ENCODE measurements around the gene FBXO42. TPM values are rescaled to one million over a fixed set of nuclear protein-coding genes. Genes with fewer than 3 reads are reported as not detected.

The FBXO42 gene
- total and polyA plus RNA-seq, 10 donors = 8.6 to 30.2 (median 20.1) TPM

GRCh38 chr1:16375521-16376340 lies 23.5 kb upstream of the FBXO42 start:
- WGBS, 5 donors = 53 to 73% (median 63%) methylated on average over 15 of the region's 15 CpGs
- H3K27me3 ChIP-seq (replicated peaks in 1 of 7) = no peaks in the 10 kb centered on the region
- intact Hi-C loops (cut with DNase I; ENCODE audit: low total_unique reads) = no loop called here
- peaks cover 53 to 100% (median 92%) of the 10 kb centered on the region in 6 donors for H3K4me1 ChIP-seq
- H3K36me3 ChIP-seq = peaks cover 0 to 32% (median 0%) of the 10 kb centered on the region in 6 donors
- peak; percentile 42 for DNase-seq
- peak overlapping the region in 7 of 8 donors; percentile 55 to 81 (median 74) for H3K27ac ChIP-seq
- TF ChIP-seq POLR2AphosphoS5 (IDR thresholded peaks at IDR 0.05) = no peak
- TF ChIP-seq POLR2A (IDR thresholded peaks at IDR 0.05) = no peak
- no peak for TF ChIP-seq CTCF (IDR thresholded peaks at IDR 0.05 in 8 of 11, conservative IDR thresholded peaks at IDR 0.05 in 3 of 11)
- no peaks in the 10 kb centered on the region for H3K9me3 ChIP-seq
- H3K4me3 ChIP-seq = peak overlapping the region in 1 of 8 donors; percentile 31

- Histone ChIP-seq H3K4me1 (peaks cover 58 to 100% (median 93%) of the 10 kb centered on the region in 6 donors), H3K9me3 (no peaks in the 10 kb centered on the region), H3K36me3 (peaks cover 0 to 31% (median 0%) of the 10 kb centered on the region in 6 donors), H3K27ac (peak overlapping the region in 5 of 8 donors; percentile 73 to 81 (median 77)), H3K27me3 (replicated peaks in 1 of 7) (no peaks in the 10 kb centered on the region), H3K4me3 (no peak overlapping the region)
- no peak for DNase-seq
- WGBS, 5 donors = 81 to 95% (median 86%) methylated on average over 3 of the region's 3 CpGs
- intact Hi-C loops (cut with DNase I; ENCODE audit: low total_unique reads) = no loop called here
- no peak for TF ChIP-seq POLR2AphosphoS5 (IDR thresholded peaks at IDR 0.05)
- TF ChIP-seq CTCF (IDR thresholded peaks at IDR 0.05 in 8 of 11, conservative IDR thresholded peaks at IDR 0.05 in 3 of 11) = no peak
Measured at GRCh38 chr1:16374266-16374665, 22.0 kb upstream of the FBXO42 start.

- intact Hi-C loops (cut with DNase I; ENCODE audit: low total_unique reads) = no loop called here
- Histone ChIP-seq H3K36me3 (peaks cover 0 to 26% (median 0%) of the 10 kb centered on the region in 6 donors), H3K27me3 (replicated peaks in 1 of 7) (no peaks in the 10 kb centered on the region), H3K27ac (peak overlapping the region in 5 of 8 donors; percentile 4 to 64 (median 32)), H3K4me1 (peaks cover 64 to 100% (median 95%) of the 10 kb centered on the region in 6 donors), H3K9me3 (no peaks in the 10 kb centered on the region), H3K4me3 (no peak overlapping the region)
- WGBS, 5 donors = 88 to 93% (median 89%) methylated on average over 3 of the region's 3 CpGs
- DNase-seq = no peak
- TF ChIP-seq POLR2A (IDR thresholded peaks at IDR 0.05) (no peak), CTCF (IDR thresholded peaks at IDR 0.05 in 8 of 11, conservative IDR thresholded peaks at IDR 0.05 in 3 of 11) (no peak), POLR2AphosphoS5 (IDR thresholded peaks at IDR 0.05) (no peak)
Measured at GRCh38 chr1:16372535-16373285, 20.4 kb upstream of the FBXO42 start.

GRCh38 chr1:16371725-16372124 lies 19.4 kb upstream of the FBXO42 start:
- intact Hi-C loops (cut with DNase I; ENCODE audit: low total_unique reads) = no loop called here
- no peak overlapping the region for H3K4me3 ChIP-seq
- no peak for TF ChIP-seq CTCF (IDR thresholded peaks at IDR 0.05 in 8 of 11, conservative IDR thresholded peaks at IDR 0.05 in 3 of 11)
- TF ChIP-seq POLR2A (IDR thresholded peaks at IDR 0.05) = no peak
- no peak for TF ChIP-seq POLR2AphosphoS5 (IDR thresholded peaks at IDR 0.05)
- peaks cover 0 to 26% (median 0%) of the 10 kb centered on the region in 6 donors for H3K36me3 ChIP-seq
- peaks cover 55 to 92% (median 89%) of the 10 kb centered on the region in 6 donors for H3K4me1 ChIP-seq
- peak overlapping the region in 7 of 8 donors; percentile 9 to 64 (median 32) for H3K27ac ChIP-seq
- WGBS, 5 donors = 57 to 69% (median 63%) methylated on average over 5 of the region's 5 CpGs
- no peak for DNase-seq
- H3K9me3 ChIP-seq = no peaks in the 10 kb centered on the region
- H3K27me3 ChIP-seq (replicated peaks in 1 of 7) = no peaks in the 10 kb centered on the region

Data from spleen (tissue), 11 donors.